Measurements from ENCODE around the gene PDGFB.

PDGFB gene

GRCh38 chr22:39284983-39285382, 40.2 kb upstream of the PDGFB start:
- H3K27me3 ChIP-seq (ENCODE audit: low read depth, low read length) = no peaks in the 10 kb centered on the region
- no peak overlapping the region for H3K4me3 ChIP-seq (ENCODE audit: low read depth in 1 of 2, low read length in 2 of 2)
- no peaks in the 10 kb centered on the region for H3K36me3 ChIP-seq (ENCODE audit: control insufficient read depth in 1 of 2, insufficient read depth in 2 of 2, low read length in 2 of 2)
- no peak overlapping the region for H3K27ac ChIP-seq (ENCODE audit: low read length)
- H3K9me3 ChIP-seq (ENCODE audit: control insufficient read depth in 1 of 2, low read length in 2 of 2) = peaks cover 5 to 7% of the 10 kb centered on the region in 2 donors
- no peaks in the 10 kb centered on the region for H3K4me1 ChIP-seq (ENCODE audit: control insufficient read depth in 1 of 2, insufficient read depth in 2 of 2, low read length in 2 of 2)

- Histone ChIP-seq H3K4me3 (ENCODE audit: low read depth in 1 of 2, low read length in 2 of 2) (no peak overlapping the region), H3K36me3 (ENCODE audit: control insufficient read depth in 1 of 2, insufficient read depth in 2 of 2, low read length in 2 of 2) (no peaks in the 10 kb centered on the region), H3K27ac (ENCODE audit: low read length) (no peak overlapping the region), H3K9me3 (ENCODE audit: control insufficient read depth in 1 of 2, low read length in 2 of 2) (peaks cover 5 to 7% of the 10 kb centered on the region in 2 donors), H3K27me3 (ENCODE audit: low read depth, low read length) (no peaks in the 10 kb centered on the region), H3K4me1 (ENCODE audit: control insufficient read depth in 1 of 2, insufficient read depth in 2 of 2, low read length in 2 of 2) (no peaks in the 10 kb centered on the region)
These were observed 39.6 kb upstream of the PDGFB start for GRCh38 chr22:39284142-39284980.

- Histone ChIP-seq H3K36me3 (ENCODE audit: control insufficient read depth in 1 of 2, insufficient read depth in 2 of 2, low read length in 2 of 2) (no peaks in the 10 kb centered on the region), H3K4me1 (ENCODE audit: control insufficient read depth in 1 of 2, insufficient read depth in 2 of 2, low read length in 2 of 2) (no peaks in the 10 kb centered on the region), H3K27me3 (ENCODE audit: low read depth, low read length) (no peaks in the 10 kb centered on the region), H3K9me3 (ENCODE audit: control insufficient read depth in 1 of 2, low read length in 2 of 2) (peaks cover 5 to 7% of the 10 kb centered on the region in 2 donors), H3K27ac (ENCODE audit: low read length) (no peak overlapping the region), H3K4me3 (ENCODE audit: low read depth in 1 of 2, low read length in 2 of 2) (no peak overlapping the region)
These were observed 38.8 kb upstream of the PDGFB start for GRCh38 chr22:39283322-39284141.

- Histone ChIP-seq H3K36me3 (ENCODE audit: control insufficient read depth in 1 of 2, insufficient read depth in 2 of 2, low read length in 2 of 2) (no peaks in the 10 kb centered on the region), H3K4me1 (ENCODE audit: control insufficient read depth in 1 of 2, insufficient read depth in 2 of 2, low read length in 2 of 2) (no peaks in the 10 kb centered on the region), H3K9me3 (ENCODE audit: control insufficient read depth in 1 of 2, low read length in 2 of 2) (peaks cover 5 to 7% of the 10 kb centered on the region in 2 donors), H3K27ac (ENCODE audit: low read length) (peak overlapping the region; percentile 41), H3K27me3 (ENCODE audit: low read depth, low read length) (no peaks in the 10 kb centered on the region), H3K4me3 (ENCODE audit: low read depth in 1 of 2, low read length in 2 of 2) (no peak overlapping the region)
These were observed 38.0 kb upstream of the PDGFB start for GRCh38 chr22:39282645-39283321.

GRCh38 chr22:39281126-39281525, 36.3 kb upstream of the PDGFB start:
- H3K4me1 ChIP-seq (ENCODE audit: control insufficient read depth in 1 of 2, insufficient read depth in 2 of 2, low read length in 2 of 2) = no peaks in the 10 kb centered on the region
- H3K9me3 ChIP-seq (ENCODE audit: control insufficient read depth in 1 of 2, low read length in 2 of 2) = peaks cover 5 to 10% of the 10 kb centered on the region in 2 donors
- no peak overlapping the region for H3K4me3 ChIP-seq (ENCODE audit: low read depth in 1 of 2, low read length in 2 of 2)
- no peak overlapping the region for H3K27ac ChIP-seq (ENCODE audit: low read length)
- H3K27me3 ChIP-seq (ENCODE audit: low read depth, low read length) = no peaks in the 10 kb centered on the region
- H3K36me3 ChIP-seq (ENCODE audit: control insufficient read depth in 1 of 2, insufficient read depth in 2 of 2, low read length in 2 of 2) = no peaks in the 10 kb centered on the region

GRCh38 chr22:39280250-39280649, 35.5 kb upstream of the PDGFB start:
- Histone ChIP-seq H3K4me1 (ENCODE audit: control insufficient read depth in 1 of 2, insufficient read depth in 2 of 2, low read length in 2 of 2) (no peaks in the 10 kb centered on the region), H3K36me3 (ENCODE audit: control insufficient read depth in 1 of 2, insufficient read depth in 2 of 2, low read length in 2 of 2) (no peaks in the 10 kb centered on the region), H3K9me3 (ENCODE audit: control insufficient read depth in 1 of 2, low read length in 2 of 2) (peaks cover 5 to 9% of the 10 kb centered on the region in 2 donors), H3K4me3 (ENCODE audit: low read depth in 1 of 2, low read length in 2 of 2) (no peak overlapping the region), H3K27me3 (ENCODE audit: low read depth, low read length) (no peaks in the 10 kb centered on the region), H3K27ac (ENCODE audit: low read length) (no peak overlapping the region)

GRCh38 chr22:39279170-39279850, 34.5 kb upstream of the PDGFB start:
- Histone ChIP-seq H3K27ac (ENCODE audit: low read length) (no peak overlapping the region), H3K4me1 (ENCODE audit: control insufficient read depth in 1 of 2, insufficient read depth in 2 of 2, low read length in 2 of 2) (no peaks in the 10 kb centered on the region), H3K9me3 (ENCODE audit: control insufficient read depth in 1 of 2, low read length in 2 of 2) (peaks cover 0 to 3% of the 10 kb centered on the region in 2 donors), H3K4me3 (ENCODE audit: low read depth in 1 of 2, low read length in 2 of 2) (no peak overlapping the region), H3K36me3 (ENCODE audit: control insufficient read depth in 1 of 2, insufficient read depth in 2 of 2, low read length in 2 of 2) (no peaks in the 10 kb centered on the region), H3K27me3 (ENCODE audit: low read depth, low read length) (no peaks in the 10 kb centered on the region)

- H3K27me3 ChIP-seq (ENCODE audit: low read depth, low read length) = no peaks in the 10 kb centered on the region
- H3K4me3 ChIP-seq (ENCODE audit: low read depth in 1 of 2, low read length in 2 of 2) = no peak overlapping the region
- no peaks in the 10 kb centered on the region for H3K36me3 ChIP-seq (ENCODE audit: control insufficient read depth in 1 of 2, insufficient read depth in 2 of 2, low read length in 2 of 2)
- H3K9me3 ChIP-seq (ENCODE audit: control insufficient read depth in 1 of 2, low read length in 2 of 2) = peaks cover 0 to 3% of the 10 kb centered on the region in 2 donors
- H3K27ac ChIP-seq (ENCODE audit: low read length) = no peak overlapping the region
- H3K4me1 ChIP-seq (ENCODE audit: control insufficient read depth in 1 of 2, insufficient read depth in 2 of 2, low read length in 2 of 2) = no peaks in the 10 kb centered on the region
These were observed 33.3 kb upstream of the PDGFB start for GRCh38 chr22:39278040-39278439.

GRCh38 chr22:39277142-39277607, 32.4 kb upstream of the PDGFB start:
- peaks cover 0 to 3% of the 10 kb centered on the region in 2 donors for H3K9me3 ChIP-seq (ENCODE audit: control insufficient read depth in 1 of 2, low read length in 2 of 2)
- no peaks in the 10 kb centered on the region for H3K4me1 ChIP-seq (ENCODE audit: control insufficient read depth in 1 of 2, insufficient read depth in 2 of 2, low read length in 2 of 2)
- H3K36me3 ChIP-seq (ENCODE audit: control insufficient read depth in 1 of 2, insufficient read depth in 2 of 2, low read length in 2 of 2) = no peaks in the 10 kb centered on the region
- no peak overlapping the region for H3K27ac ChIP-seq (ENCODE audit: low read length)
- H3K27me3 ChIP-seq (ENCODE audit: low read depth, low read length) = no peaks in the 10 kb centered on the region
- no peak overlapping the region for H3K4me3 ChIP-seq (ENCODE audit: low read depth in 1 of 2, low read length in 2 of 2)

GRCh38 chr22:39276440-39277141, 31.8 kb upstream of the PDGFB start:
- peaks cover 0 to 3% of the 10 kb centered on the region in 2 donors for H3K9me3 ChIP-seq (ENCODE audit: control insufficient read depth in 1 of 2, low read length in 2 of 2)
- no peak overlapping the region for H3K27ac ChIP-seq (ENCODE audit: low read length)

More at GRCh38 chr22:39276440-39277141, 31.8 kb upstream of the PDGFB start:
- H3K27me3 ChIP-seq (ENCODE audit: low read depth, low read length) = no peaks in the 10 kb centered on the region
- no peaks in the 10 kb centered on the region for H3K4me1 ChIP-seq (ENCODE audit: control insufficient read depth in 1 of 2, insufficient read depth in 2 of 2, low read length in 2 of 2)
- H3K4me3 ChIP-seq (ENCODE audit: low read depth in 1 of 2, low read length in 2 of 2) = no peak overlapping the region
- H3K36me3 ChIP-seq (ENCODE audit: control insufficient read depth in 1 of 2, insufficient read depth in 2 of 2, low read length in 2 of 2) = no peaks in the 10 kb centered on the region
